Choroid plexus epithelial cell (primary cell): Measurements from ENCODE around the gene TPCN1.

Experiments
- DNase-seq: peaks from one replicate; pipeline ENCODE4 v3.0.0-alpha.2; 2010; ENCODE audit warnings: low read depth
- H3K4me3 ChIP-seq: 2 replicates; pipeline ENCODE4 v1.5.1; 2011; ENCODE audit warnings: low read depth, mild to moderate bottlenecking, control low read depth, low read length, moderate library complexity
- CTCF ChIP-seq: conservative IDR thresholded peaks from 2 replicates; pipeline ENCODE4 v1.5.1; 2011; ENCODE audit warnings: low read depth, mild to moderate bottlenecking, control low read depth, inconsistent platforms, low read length, moderate library complexity

The TPCN1 gene

GRCh38 chr12:113268136-113268535 is 46.9 kb downstream of the TPCN1 start:
- TF ChIP-seq CTCF: no peak
- DNase-seq: no peak

GRCh38 chr12:113268621-113269020 is 47.4 kb downstream of the TPCN1 start:
- no peak overlapping the region for H3K4me3 ChIP-seq
- TF ChIP-seq CTCF: no peak

More at GRCh38 chr12:113268136-113268535, 46.9 kb downstream of the TPCN1 start:
- H3K4me3 ChIP-seq: no peak overlapping the region

GRCh38 chr12:113269257-113269943 is 48.1 kb downstream of the TPCN1 start:
- no peak overlapping the region for H3K4me3 ChIP-seq
- no peak for DNase-seq
- no peak for TF ChIP-seq CTCF

More at GRCh38 chr12:113268621-113269020, 47.4 kb downstream of the TPCN1 start:
- DNase-seq: no peak

GRCh38 chr12:113270709-113271009 is 49.4 kb downstream of the TPCN1 start:
- TF ChIP-seq CTCF: no peak
- DNase-seq: no peak
- no peak overlapping the region for H3K4me3 ChIP-seq

- TF ChIP-seq CTCF: no peak
These were observed 50.2 kb downstream of the TPCN1 start for GRCh38 chr12:113271466-113271852.

GRCh38 chr12:113271853-113272561 is 50.7 kb downstream of the TPCN1 start:
- DNase-seq: peak; percentile 84
- TF ChIP-seq CTCF: no peak
- no peak overlapping the region for H3K4me3 ChIP-seq

More at GRCh38 chr12:113271466-113271852, 50.2 kb downstream of the TPCN1 start:
- DNase-seq: no peak
- no peak overlapping the region for H3K4me3 ChIP-seq
